ENCODE results near the gene GNG7.
"Not testable (repeated sequence)": the region's sequence is repeated elsewhere in the genome, so short reads cannot be mapped to it uniquely, and the experiment has no call there.

The GNG7 gene

GRCh38 chr19:2639999-2640398 is 62.5 kb downstream of the GNG7 start:
- DNase-seq: no peak

- DNase-seq: no peak
These were observed 64.0 kb downstream of the GNG7 start for GRCh38 chr19:2638417-2638940.

GRCh38 chr19:2636897-2637683 is 65.4 kb downstream of the GNG7 start:
- DNase-seq: no peak

- no peak for DNase-seq
These were observed 66.2 kb downstream of the GNG7 start for GRCh38 chr19:2636141-2636896.

GRCh38 chr19:2634960-2635359 is 67.5 kb downstream of the GNG7 start:
- no peak for DNase-seq

GRCh38 chr19:2634228-2634951 is 68.1 kb downstream of the GNG7 start:
- no peak for DNase-seq

- DNase-seq: no peak
These were observed 68.8 kb downstream of the GNG7 start for GRCh38 chr19:2633693-2634075.

GRCh38 chr19:2631213-2631821 is 71.2 kb downstream of the GNG7 start:
- no peak for DNase-seq

GRCh38 chr19:2630352-2631001 is 72.0 kb downstream of the GNG7 start:
- no peak for DNase-seq

- no peak for DNase-seq
These were observed 72.8 kb downstream of the GNG7 start for GRCh38 chr19:2629491-2630351.

- DNase-seq: no peak
These were observed 73.9 kb downstream of the GNG7 start for GRCh38 chr19:2628597-2628996.

GRCh38 chr19:2627855-2628254 is 74.6 kb downstream of the GNG7 start:
- no peak for DNase-seq

- no peak for DNase-seq
These were observed 75.1 kb downstream of the GNG7 start for GRCh38 chr19:2627319-2627829.

- no peak for DNase-seq
These were observed 77.1 kb downstream of the GNG7 start for GRCh38 chr19:2625434-2625833.

- no peak for DNase-seq
These were observed 77.9 kb downstream of the GNG7 start for GRCh38 chr19:2624537-2625091.

GRCh38 chr19:2623798-2624197 is 78.7 kb downstream of the GNG7 start:
- DNase-seq: no peak

- DNase-seq: not testable (repeated sequence)
These were observed 80.0 kb downstream of the GNG7 start for GRCh38 chr19:2622371-2622961.

- DNase-seq: no peak
These were observed 83.4 kb downstream of the GNG7 start for GRCh38 chr19:2619076-2619475.

GRCh38 chr19:2618611-2619010 is 83.9 kb downstream of the GNG7 start:
- no peak for DNase-seq

GRCh38 chr19:2617393-2618165 is 84.9 kb downstream of the GNG7 start:
- DNase-seq: no peak

All from cerebellar nuclear complex (tissue), 1 donor.